IMR-90 (cell line): ENCODE measurements around the gene CYP2C9. TPM values are rescaled to one million over a fixed set of nuclear protein-coding genes. Genes with fewer than 3 reads are reported as not detected.

Source experiments
- ATAC-seq: fragments of 200-7000 bp; cut with Tn5 transposase; 2 replicates; pipeline ENCODE4 v1.9.1; 2020; ENCODE audit warnings: low read depth, mild to moderate bottlenecking, moderate library complexity
- BruUV-seq: library from RNA; stranded (reverse); fragments of 400-500 nt; replicated peaks from 2 replicates; lab custom pipeline; 2021; lab: Mats Ljungman, UMichigan
- CTCF ChIA-PET: fragments of 300-600 bp; formaldehyde crosslinking; extraction: SDS; loops from one replicate; lab custom pipeline; 2021; ENCODE audit warnings: antibody characterized with exemption; lab: Yijun Ruan, JAX
- POLR2A ChIA-PET: fragments of 300-600 bp; sonication (Branson Sonifier 250); formaldehyde crosslinking; loops from one replicate; lab custom pipeline; 2022; ENCODE audit warnings: antibody characterized with exemption; ENCODE audit not compliant: unreplicated experiment; lab: Charles Lee
- DNase-seq: peaks from one replicate; pipeline ENCODE4 v3.0.0; 2013
- H2AFZ ChIP-seq: replicated peaks from 2 replicates; pipeline ENCODE3; 2013; ENCODE audit warnings: low read length, mild to moderate bottlenecking; ENCODE audit not compliant: poor library complexity
- H2AK5ac ChIP-seq: 2 replicates; pipeline ENCODE4 v1.6.1; 2013; ENCODE audit warnings: low read depth, low read length, inconsistent platforms
- H2AK9ac ChIP-seq: replicated peaks from 2 replicates; pipeline ENCODE3; 2013; ENCODE audit warnings: mild to moderate bottlenecking, low read depth, low read length, moderate library complexity; ENCODE audit not compliant: poor library complexity
- H2BK120ac ChIP-seq: 2 replicates; pipeline ENCODE4 v1.6.1; 2013; ENCODE audit warnings: low read depth, low read length, inconsistent platforms
- H2BK15ac ChIP-seq: 3 replicates; pipeline ENCODE4 v1.6.1; 2013; ENCODE audit warnings: low read depth, low read length, inconsistent platforms
- H2BK20ac ChIP-seq: 2 replicates; pipeline ENCODE4 v1.6.1; 2013; ENCODE audit warnings: low read depth, mild to moderate bottlenecking, inconsistent platforms, low read length, moderate library complexity
- H2BK5ac ChIP-seq: 2 replicates; pipeline ENCODE4 v1.6.1; 2013; ENCODE audit warnings: mild to moderate bottlenecking, low read depth, low read length, inconsistent platforms; ENCODE audit not compliant: poor library complexity, severe bottlenecking
- H3K14ac ChIP-seq: replicated peaks from 2 replicates; pipeline ENCODE4 v1.6.1; 2013; ENCODE audit warnings: low read depth, low read length, inconsistent platforms
- H3K18ac ChIP-seq: 2 replicates; pipeline ENCODE4 v1.6.1; 2013; ENCODE audit warnings: low read depth, low read length, control low read depth
- H3K23ac ChIP-seq: 2 replicates; pipeline ENCODE4 v1.6.1; 2013; ENCODE audit warnings: low read depth, low read length, inconsistent platforms
- H3K27ac ChIP-seq: 2 replicates; pipeline ENCODE4 v1.5.1; 2013; ENCODE audit warnings: mild to moderate bottlenecking, control low read depth, low read length; ENCODE audit not compliant: insufficient read depth
- H3K27me3 ChIP-seq: 2 replicates; pipeline ENCODE4 v1.6.1; 2013; ENCODE audit warnings: low read length; ENCODE audit not compliant: control insufficient read depth, insufficient read depth
- H3K36me3 ChIP-seq: 2 replicates; pipeline ENCODE4 v1.6.1; 2013; ENCODE audit warnings: low read length, mixed read lengths; ENCODE audit not compliant: control insufficient read depth, insufficient read depth
- H3K4ac ChIP-seq: 2 replicates; pipeline ENCODE4 v1.6.1; 2013; ENCODE audit warnings: low read depth, low read length, inconsistent platforms
- H3K4me1 ChIP-seq: 2 replicates; pipeline ENCODE4 v1.6.1; 2013; ENCODE audit warnings: low read length, mixed read lengths; ENCODE audit not compliant: control insufficient read depth, insufficient read depth
- H3K4me2 ChIP-seq: 2 replicates; pipeline ENCODE4 v1.6.1; 2013; ENCODE audit warnings: low read depth, mild to moderate bottlenecking, control low read depth, low read length, moderate library complexity
- H3K4me3 ChIP-seq: 2 replicates; pipeline ENCODE4 v1.5.1; 2013; ENCODE audit warnings: low read depth, mild to moderate bottlenecking, control low read depth, low read length, moderate library complexity; ENCODE audit not compliant: insufficient read depth
- H3K56ac ChIP-seq: 2 replicates; pipeline ENCODE4 v1.6.1; 2013; ENCODE audit warnings: low read length, inconsistent platforms; ENCODE audit not compliant: insufficient read depth; ENCODE audit errors: extremely low read depth
- H3K79me1 ChIP-seq, 2 experiments: 2 replicates each; pipeline ENCODE4 v1.6.1; 2013; ENCODE audit warnings: low read length in 2 of 2, inconsistent platforms in 1 of 2, low read depth in 1 of 2
- H3K9ac ChIP-seq: 2 replicates; pipeline ENCODE4 v1.6.1; 2013; ENCODE audit warnings: low read depth, low read length, control low read depth
- H3K9me1 ChIP-seq: 2 replicates; pipeline ENCODE4 v1.6.1; 2013; ENCODE audit warnings: low read length, inconsistent platforms; ENCODE audit not compliant: insufficient read depth
- H3K9me3 ChIP-seq: 2 replicates; pipeline ENCODE4 v1.6.1; 2013; ENCODE audit warnings: low read length; ENCODE audit not compliant: control insufficient read depth, insufficient read depth
- H4K20me1 ChIP-seq: 2 replicates; pipeline ENCODE4 v1.6.1; 2013; ENCODE audit warnings: low read length, inconsistent platforms; ENCODE audit not compliant: insufficient read depth
- H4K5ac ChIP-seq: 2 replicates; pipeline ENCODE4 v1.6.1; 2013; ENCODE audit warnings: mild to moderate bottlenecking, low read depth, low read length, control low read depth
- H4K8ac ChIP-seq, 2 experiments: 2 replicates each; pipeline ENCODE4 v1.6.1; 2013; ENCODE audit warnings: low read depth in 2 of 2, low read length in 2 of 2, control low read depth in 1 of 2, inconsistent platforms in 1 of 2
- H4K91ac ChIP-seq: 2 replicates; pipeline ENCODE4 v1.6.1; 2013; ENCODE audit warnings: low read depth, low read length, inconsistent platforms; ENCODE audit not compliant: insufficient read depth
- BHLHE40 ChIP-seq: fragments of 150-350 bp; IDR thresholded peaks from 2 replicates; pipeline ENCODE4 v1.6.1; 2016; ENCODE audit warnings: mild to moderate bottlenecking, low read depth, low read length
- FOS ChIP-seq: fragments of 150-350 bp; IDR thresholded peaks from 2 replicates; pipeline ENCODE4 v1.6.1; 2016; ENCODE audit warnings: low read depth, low read length
- MAFK ChIP-seq: IDR thresholded peaks from 2 replicates; pipeline ENCODE4 v1.6.1; 2012; ENCODE audit warnings: low read depth, low read length, improper control_type of control experiment
- MAZ ChIP-seq: IDR thresholded peaks from 2 replicates; pipeline ENCODE4 v1.6.1; 2012; ENCODE audit warnings: low read depth, mild to moderate bottlenecking, low read length, improper control_type of control experiment, moderate library complexity, borderline replicate concordance
- MXI1 ChIP-seq: IDR thresholded peaks from 2 replicates; pipeline ENCODE4 v1.6.1; 2012; ENCODE audit warnings: low read depth, mild to moderate bottlenecking, low read length, moderate library complexity, borderline replicate concordance
- POLR2A ChIP-seq: IDR thresholded peaks from 2 replicates; pipeline ENCODE4 v1.6.1; 2012; ENCODE audit warnings: mild to moderate bottlenecking, low read depth, low read length
- RAD21 ChIP-seq: IDR thresholded peaks from 2 replicates; pipeline ENCODE4 v1.6.1; 2012; ENCODE audit warnings: low read length, improper control_type of control experiment
- RCOR1 ChIP-seq: IDR thresholded peaks from 2 replicates; pipeline ENCODE4 v1.6.1; 2012; ENCODE audit warnings: mild to moderate bottlenecking, low read length, improper control_type of control experiment; ENCODE audit not compliant: insufficient replicate concordance
- RFX5 ChIP-seq: IDR thresholded peaks from 2 replicates; pipeline ENCODE4 v1.8.0; 2012; ENCODE audit warnings: low read depth, mild to moderate bottlenecking, low read length, moderate library complexity
- SMC3 ChIP-seq: fragments of 150-350 bp; IDR thresholded peaks from 2 replicates; pipeline ENCODE4 v1.6.1; 2016; ENCODE audit warnings: low read depth, mild to moderate bottlenecking, antibody characterized with exemption, low read length, moderate library complexity
- WGBS, 2 experiments: methylation state at CpG; one replicate each; pipeline versions ENCODE4 v1.1.5 to v1.1.7; 2013; ENCODE audit warnings: missing lambda C conversion rate in 2 of 2; ENCODE audit not compliant: insufficient read length in 1 of 2; ENCODE audit errors: extremely low coverage in 2 of 2; 5-methylcytosine and 5-hydroxymethylcytosine counted together
- dilution Hi-C: fragments of 300-500 bp; cut with HindIII; formaldehyde crosslinking; loops from one replicate; pipeline ENCODE4 v1.14.3; 2018; ENCODE audit warnings: low sequenced_read_pairs; ENCODE audit not compliant: unreplicated experiment
- in situ Hi-C: fragments of 300-500 bp; cut with MboI; formaldehyde crosslinking; loops from 3 replicates; pipeline ENCODE4 v1.14.3; 2019; ENCODE audit warnings: low sequenced_read_pairs, inconsistent platforms, mixed read lengths
- intact Hi-C: fragments of 100-400 bp; cut with micrococcal nuclease; formaldehyde crosslinking; loops from 2 replicates; pipeline ENCODE4 v1.10.0; 2022
- polyA plus RNA-seq, 3 experiments: library from polyadenylated mRNA; depleted of rRNA; stranded (reverse); fragments of >200 nt; gene quantifications; 2 replicates each; pipeline ENCODE4 v1.2.3, GENCODE V29; 2012; ENCODE audit warnings: low replicate concordance in 1 of 3
- total RNA-seq: library from RNA; depleted of rRNA; stranded (reverse); fragments of >200 nt; gene quantifications from 2 replicates; pipeline ENCODE4 v1.2.3, GENCODE V29; 2012
- TF ChIP-seq, protein P1 (sequence below): conservative IDR thresholded peaks from 2 replicates; pipeline ENCODE4 v1.5.1; 2012; ENCODE audit warnings: mild to moderate bottlenecking, low read depth, low read length, improper control_type of control experiment

The CYP2C9 gene
- total and polyA plus RNA-seq, 2 of the 4 experiments (the other 2 are of a cell fraction): not detected

DNA sequence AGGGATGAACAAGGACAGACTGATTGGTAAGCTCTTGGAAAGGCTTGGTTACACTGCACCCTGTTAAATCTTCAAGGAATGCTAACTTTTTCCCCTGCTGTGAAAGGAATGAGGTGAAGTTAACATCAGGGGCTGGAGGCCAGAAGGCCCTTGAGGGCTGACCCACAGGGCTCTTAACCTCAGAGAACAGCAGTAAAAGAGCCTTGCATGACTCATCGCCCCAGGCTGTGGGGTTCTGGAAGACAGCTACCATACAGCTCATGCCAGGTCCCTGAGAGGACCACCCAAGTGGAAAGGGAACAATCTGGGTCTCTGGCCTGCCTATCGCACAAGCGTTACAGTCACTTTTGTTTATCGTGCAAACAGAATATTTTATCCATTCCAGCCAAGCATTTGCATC is 54.4 kb downstream of the CYP2C9 start:
- no peak overlapping the region for H3K4me2 ChIP-seq
- peaks cover 6% of the 10 kb centered on the region; the same call in 1 of the 2 replicates for H3K9me3 ChIP-seq
- no peak overlapping the region for H3K23ac ChIP-seq
- ATAC-seq (no peak), DNase-seq (no peak)
- H2AK5ac ChIP-seq: no peak overlapping the region
- in situ Hi-C loops: no loop called here
- no peaks in the 10 kb centered on the region for H3K79me1 ChIP-seq
- H3K9ac ChIP-seq: no peak overlapping the region
- H4K20me1 ChIP-seq: no peaks in the 10 kb centered on the region
- H4K91ac ChIP-seq: no peak overlapping the region
- H3K14ac ChIP-seq: no peak overlapping the region
- TF ChIP-seq FOS: no peak
- no peak for TF ChIP-seq BHLHE40
- no peak for TF ChIP-seq MAFK
- TF ChIP-seq MXI1: no peak
- TF ChIP-seq RAD21: no peak
- TF ChIP-seq RFX5: no peak
- TF ChIP-seq, protein P1, sequence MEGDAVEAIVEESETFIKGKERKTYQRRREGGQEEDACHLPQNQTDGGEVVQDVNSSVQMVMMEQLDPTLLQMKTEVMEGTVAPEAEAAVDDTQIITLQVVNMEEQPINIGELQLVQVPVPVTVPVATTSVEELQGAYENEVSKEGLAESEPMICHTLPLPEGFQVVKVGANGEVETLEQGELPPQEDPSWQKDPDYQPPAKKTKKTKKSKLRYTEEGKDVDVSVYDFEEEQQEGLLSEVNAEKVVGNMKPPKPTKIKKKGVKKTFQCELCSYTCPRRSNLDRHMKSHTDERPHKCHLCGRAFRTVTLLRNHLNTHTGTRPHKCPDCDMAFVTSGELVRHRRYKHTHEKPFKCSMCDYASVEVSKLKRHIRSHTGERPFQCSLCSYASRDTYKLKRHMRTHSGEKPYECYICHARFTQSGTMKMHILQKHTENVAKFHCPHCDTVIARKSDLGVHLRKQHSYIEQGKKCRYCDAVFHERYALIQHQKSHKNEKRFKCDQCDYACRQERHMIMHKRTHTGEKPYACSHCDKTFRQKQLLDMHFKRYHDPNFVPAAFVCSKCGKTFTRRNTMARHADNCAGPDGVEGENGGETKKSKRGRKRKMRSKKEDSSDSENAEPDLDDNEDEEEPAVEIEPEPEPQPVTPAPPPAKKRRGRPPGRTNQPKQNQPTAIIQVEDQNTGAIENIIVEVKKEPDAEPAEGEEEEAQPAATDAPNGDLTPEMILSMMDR: no peak
- TF ChIP-seq POLR2A: no peak
- no peak for TF ChIP-seq MAZ
- no peak for TF ChIP-seq SMC3
- no peak for TF ChIP-seq RCOR1
- no peaks in the 10 kb centered on the region for H3K4me1 ChIP-seq
- no peak overlapping the region for H3K4ac ChIP-seq
- no peak overlapping the region for H2BK5ac ChIP-seq
- no peak overlapping the region for H3K56ac ChIP-seq
- no peaks in the 10 kb centered on the region for H3K27me3 ChIP-seq
- no peak overlapping the region for H2BK20ac ChIP-seq
- CTCF ChIA-PET: no interaction called here
- dilution Hi-C loops: no loop called here
- no peak overlapping the region for H2BK15ac ChIP-seq
- H3K4me3 ChIP-seq: no peak overlapping the region
- H3K27ac ChIP-seq: no peak overlapping the region
- H4K5ac ChIP-seq: no peak overlapping the region
- BruUV-seq: no TSS peak
- H3K9me1 ChIP-seq: no peaks in the 10 kb centered on the region
- H3K36me3 ChIP-seq: no peaks in the 10 kb centered on the region
- POLR2A ChIA-PET: no interaction called here
- H2AFZ ChIP-seq: no peak overlapping the region
- no peak overlapping the region for H2AK9ac ChIP-seq
- H4K8ac ChIP-seq: no peak overlapping the region
- H3K18ac ChIP-seq: no peak overlapping the region
- intact Hi-C loops: no loop called here
- no peak overlapping the region for H2BK120ac ChIP-seq
- WGBS, 2 experiments: 0% methylated on average over 1 of the region's 4 CpGs; no CpG with 5 or more reads in 1 of the 2 experiments
